Activated naive CD4-positive, alpha-beta T cell treated with anti-CD3 and anti-CD28 coated beads, Interleukin-2, amount 50 U/mL, for 72 hours (primary cell): ENCODE measurements around the gene WNT7A. TPM values are rescaled to one million over a fixed set of nuclear protein-coding genes. Genes with fewer than 3 reads are reported as not detected.
A peak's percentile ranks its signal among the peaks of the same experiment; 100 is the strongest.

Experiments
- ATAC-seq, 2 donors: fragments of 150-1000 bp; cut with Tn5 transposase; 2 replicates each; pipeline ENCODE4 v1.10.0; 2021; ENCODE audit warnings: mild to moderate bottlenecking in 2 of 2, moderate library complexity in 2 of 2
- DNase-seq, 2 donors: peaks; one replicate each; pipeline ENCODE4 v3.0.0; 2021 to 2022; ENCODE audit warnings: low spot score in 2 of 2
- H3K27ac Mint-ChIP-seq, 2 donors: one replicate each; pipeline ENCODE4 v1.8.0; 2022; ENCODE audit warnings: mild to moderate bottlenecking in 2 of 2, mixed read lengths in 2 of 2
- H3K36me3 Mint-ChIP-seq, 2 donors: one replicate each; pipeline ENCODE4 v1.8.0; 2022; ENCODE audit warnings: mixed read lengths in 2 of 2
- H3K9me3 Mint-ChIP-seq, 2 donors: one replicate each; pipeline ENCODE4 v1.8.0; 2022; ENCODE audit warnings: mixed read lengths in 2 of 2
- total RNA-seq, 2 donors: library from RNA; stranded (reverse); gene quantifications; one replicate each; pipeline ENCODE4 v1.2.3, GENCODE V29; 2022

Gene WNT7A
- total RNA-seq, 2 donors from 2014 or later: 0.06 to 0.14 TPM

DNA sequence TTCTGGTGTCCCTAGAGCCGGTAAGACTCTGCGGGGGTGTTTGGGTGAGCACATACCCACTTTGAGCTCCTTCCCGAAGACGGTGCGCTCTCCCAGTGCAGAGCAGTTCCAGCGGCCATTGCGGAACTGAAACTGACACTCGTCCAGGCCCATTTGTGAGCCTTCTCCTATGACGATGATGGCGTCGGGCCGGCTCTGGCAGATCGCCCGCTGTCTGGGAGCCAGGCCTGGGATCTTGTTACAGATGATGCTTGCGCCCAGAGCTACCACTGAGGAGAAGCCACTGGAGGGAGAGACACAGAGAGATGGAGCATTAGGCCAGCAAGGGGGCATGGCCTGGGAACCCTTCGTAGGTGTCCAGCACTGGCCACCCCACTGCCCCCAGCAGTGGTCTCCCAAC, 5.0 kb downstream of the WNT7A start:
- H3K27ac Mint-ChIP-seq: no peak overlapping the region
- DNase-seq (no peak), ATAC-seq (no peak)
- no peaks in the 10 kb centered on the region for H3K9me3 Mint-ChIP-seq
- H3K36me3 Mint-ChIP-seq: peaks cover 0 to 4% of the 10 kb centered on the region in 2 donors

DNA sequence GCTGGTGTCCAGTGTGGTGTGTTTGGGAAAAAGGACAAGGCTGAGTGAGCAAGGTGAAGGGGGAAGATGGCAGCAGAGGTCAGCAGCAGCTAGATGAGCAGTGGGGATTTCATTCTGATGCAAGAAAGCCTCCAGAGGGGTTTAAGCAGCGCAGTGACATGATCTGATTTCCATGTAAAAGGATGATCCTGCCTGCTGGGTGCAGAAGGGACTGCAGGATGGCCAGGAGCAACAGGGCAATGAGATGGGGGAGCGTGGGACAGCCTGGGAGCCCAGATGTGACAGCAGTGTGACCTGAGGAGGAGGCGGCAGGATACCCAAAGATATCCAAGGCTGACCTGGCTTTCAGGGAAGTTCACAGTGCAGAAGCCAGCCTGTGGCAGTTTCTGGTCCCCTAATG, 6.1 kb downstream of the WNT7A start:
- peak overlapping the region; percentile 8 to 92 for H3K27ac Mint-ChIP-seq
- DNase-seq (no peak), ATAC-seq (no peak)
- peaks cover 0 to 4% of the 10 kb centered on the region in 2 donors for H3K36me3 Mint-ChIP-seq
- H3K9me3 Mint-ChIP-seq: no peaks in the 10 kb centered on the region

DNA sequence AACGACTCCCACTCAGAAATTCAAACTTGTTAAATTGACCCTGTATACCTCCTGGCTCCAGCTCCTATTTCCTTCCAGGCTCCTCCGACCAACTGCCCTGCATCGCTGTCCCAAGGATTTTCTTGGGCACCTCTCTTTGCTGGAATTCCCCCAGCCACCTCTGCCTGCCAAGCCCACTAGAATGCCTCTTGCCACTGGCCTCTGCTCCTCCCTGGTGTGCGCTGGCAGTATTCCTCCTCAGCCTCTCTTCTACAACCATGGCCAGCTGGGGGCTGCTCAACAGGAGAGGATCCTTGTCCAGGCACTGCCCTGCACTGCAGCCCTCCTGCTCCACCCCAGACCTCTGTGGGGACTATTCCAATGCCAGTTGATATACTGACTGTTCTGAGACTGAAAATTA, 7.4 kb downstream of the WNT7A start:
- Mint-ChIP-seq H3K36me3 (peaks cover 0 to 4% of the 10 kb centered on the region in 2 donors), H3K27ac (peak overlapping the region in 1 of 2 donors; percentile 11), H3K9me3 (no peaks in the 10 kb centered on the region)
- no peak for ATAC-seq
- no peak for DNase-seq

DNA sequence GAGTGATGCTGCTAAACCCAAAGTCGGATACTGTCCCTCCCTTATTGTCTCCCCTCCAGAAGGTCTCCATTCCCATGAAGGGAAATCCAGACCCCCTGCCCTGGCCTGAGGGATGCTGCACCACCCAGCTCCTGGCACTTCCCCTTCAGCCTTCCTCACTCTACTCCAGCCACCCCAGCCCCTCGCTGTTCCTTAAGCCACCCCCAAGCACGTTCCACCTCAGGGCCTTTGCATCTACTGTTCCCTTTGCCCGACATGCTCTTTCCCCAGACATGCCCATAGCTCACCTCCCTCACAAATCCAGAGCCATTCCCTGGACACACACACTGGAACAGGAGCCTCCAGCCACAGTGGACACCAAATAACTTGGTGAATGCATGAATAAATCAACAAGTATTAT, 8.1 kb downstream of the WNT7A start:
- ATAC-seq (no peak), DNase-seq (no peak)
- Mint-ChIP-seq H3K9me3 (no peaks in the 10 kb centered on the region), H3K27ac (peak overlapping the region in 1 of 2 donors; percentile 39), H3K36me3 (peaks cover 0 to 4% of the 10 kb centered on the region in 2 donors)

DNA sequence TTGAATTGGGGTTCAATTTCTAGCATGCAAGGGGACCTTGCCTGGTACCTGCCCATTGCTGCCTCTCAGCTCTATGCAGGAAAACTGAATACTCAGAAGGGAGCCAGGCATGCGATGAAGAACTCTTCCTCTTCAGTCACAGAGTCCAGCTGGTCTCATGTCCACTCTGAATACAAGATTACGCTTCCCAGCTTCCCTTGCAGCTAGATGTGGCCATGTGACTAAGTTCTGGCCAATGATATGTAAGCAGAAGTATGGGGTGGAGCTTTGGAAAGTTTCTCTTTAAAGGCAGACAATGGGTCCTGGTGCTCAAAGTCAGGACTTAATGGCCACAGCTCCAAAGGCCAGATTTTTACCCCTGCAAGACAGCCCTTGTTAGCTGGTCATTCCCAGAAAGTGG, 9.0 kb downstream of the WNT7A start:
- Mint-ChIP-seq H3K9me3 (no peaks in the 10 kb centered on the region), H3K27ac (no peak overlapping the region), H3K36me3 (peaks cover 0 to 4% of the 10 kb centered on the region in 2 donors)
- ATAC-seq (no peak), DNase-seq (no peak)

DNA sequence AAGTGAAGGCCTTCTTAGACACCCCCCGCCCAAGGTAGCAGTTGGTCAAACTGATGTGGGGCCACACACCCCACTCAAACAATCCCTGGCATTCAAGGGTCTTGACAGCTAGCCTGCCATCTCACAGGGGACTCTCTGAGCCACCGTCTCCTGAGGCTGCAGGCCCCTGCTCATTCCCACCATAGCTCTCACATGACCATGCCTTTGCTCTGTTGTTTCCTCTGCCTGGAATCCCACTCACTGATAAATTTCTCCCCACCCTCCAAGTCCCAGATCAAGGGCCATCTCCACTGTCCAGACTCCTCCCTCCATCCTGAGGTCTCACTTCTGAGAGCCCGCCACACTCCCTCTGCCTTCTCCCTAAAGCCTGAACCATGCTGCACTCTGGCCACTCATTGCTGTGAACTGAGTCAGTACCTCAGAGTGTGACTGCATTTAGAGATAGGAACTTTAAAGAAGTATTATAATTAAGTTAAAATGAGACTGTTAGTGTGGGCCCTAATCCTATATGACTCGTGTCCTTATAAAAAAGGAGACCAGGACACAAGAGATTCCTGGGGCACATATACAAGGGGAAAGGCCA, 10.0 kb downstream of the WNT7A start:
- ATAC-seq: peak in 1 of 2 donors; percentile 9
- Mint-ChIP-seq H3K36me3 (peaks cover 0 to 4% of the 10 kb centered on the region in 2 donors), H3K9me3 (no peaks in the 10 kb centered on the region), H3K27ac (peak overlapping the region in 1 of 2 donors; percentile 59)
- no peak for DNase-seq

DNA sequence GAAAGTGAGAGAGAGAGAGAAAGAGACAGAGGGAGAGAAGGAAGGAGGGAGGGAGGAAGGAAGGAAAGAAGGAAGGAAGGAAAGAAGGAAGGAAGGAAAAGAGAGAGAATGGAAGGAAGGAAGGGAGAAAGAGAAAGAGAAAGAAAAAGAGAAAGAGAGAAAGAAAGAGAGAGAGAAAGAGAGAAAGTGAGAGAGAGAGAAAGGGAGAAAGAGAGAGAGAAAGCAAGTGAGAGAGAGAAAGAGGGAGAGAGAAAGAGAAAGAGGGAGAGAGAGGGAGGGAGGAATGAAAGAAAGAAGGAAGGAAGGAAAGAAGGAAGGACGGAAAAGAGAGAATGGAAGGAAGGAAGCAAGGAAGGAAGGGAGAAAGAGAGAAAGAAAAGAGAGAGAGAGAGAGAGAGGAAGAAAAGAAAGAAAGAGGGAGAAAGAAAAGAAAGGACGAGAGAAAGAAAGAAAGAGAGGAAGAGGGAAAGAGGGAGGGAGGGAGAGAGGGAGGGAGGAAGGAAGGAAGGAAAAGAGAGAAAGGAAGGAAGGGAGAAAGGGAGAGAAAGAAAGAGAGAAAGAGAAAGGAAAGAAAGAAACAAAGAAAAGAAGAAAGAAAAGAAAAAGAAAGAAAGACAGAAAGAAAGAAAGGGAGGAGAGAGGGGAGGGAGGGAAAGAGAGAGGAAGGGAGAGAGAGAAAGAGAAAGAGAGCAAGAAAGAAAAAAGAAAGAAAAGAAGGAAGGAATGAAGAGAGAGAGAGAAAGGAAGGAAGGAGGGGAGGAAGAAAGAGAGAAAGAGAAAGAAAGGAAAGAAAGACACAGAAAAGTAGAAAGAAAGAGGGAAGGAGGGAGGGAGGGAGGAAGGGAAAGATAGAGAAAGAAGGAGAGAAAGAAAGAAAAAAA, 10.8 kb downstream of the WNT7A start:
- DNase-seq: no peak
- Mint-ChIP-seq H3K36me3 (peaks cover 0 to 4% of the 10 kb centered on the region in 2 donors), H3K9me3 (no peaks in the 10 kb centered on the region), H3K27ac (peak overlapping the region; percentile 59 to 90)
- ATAC-seq: no peak

DNA sequence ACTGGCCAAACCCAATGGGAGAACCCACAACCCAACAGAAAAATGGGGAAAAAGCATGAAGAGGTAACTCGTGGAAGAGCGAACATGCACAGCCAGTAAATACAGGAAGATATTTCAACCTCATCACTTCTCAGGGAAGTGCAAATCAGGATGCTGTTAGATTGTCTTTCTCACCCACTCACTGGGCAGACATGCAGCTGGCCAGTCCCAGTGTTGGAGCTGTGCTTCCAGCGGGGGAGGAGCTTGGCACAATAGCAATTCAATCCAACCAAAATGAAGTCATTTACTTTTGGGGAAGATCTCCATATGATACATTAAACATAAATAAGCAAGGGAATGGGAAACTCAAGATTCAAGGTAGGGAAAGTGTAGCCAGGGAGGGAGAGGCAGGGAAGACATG, 12.1 kb downstream of the WNT7A start:
- ATAC-seq (no peak), DNase-seq (no peak)
- peak overlapping the region in 1 of 2 donors; percentile 59 for H3K27ac Mint-ChIP-seq
- no peaks in the 10 kb centered on the region for H3K9me3 Mint-ChIP-seq
- H3K36me3 Mint-ChIP-seq: peaks cover 0 to 4% of the 10 kb centered on the region in 2 donors

DNA sequence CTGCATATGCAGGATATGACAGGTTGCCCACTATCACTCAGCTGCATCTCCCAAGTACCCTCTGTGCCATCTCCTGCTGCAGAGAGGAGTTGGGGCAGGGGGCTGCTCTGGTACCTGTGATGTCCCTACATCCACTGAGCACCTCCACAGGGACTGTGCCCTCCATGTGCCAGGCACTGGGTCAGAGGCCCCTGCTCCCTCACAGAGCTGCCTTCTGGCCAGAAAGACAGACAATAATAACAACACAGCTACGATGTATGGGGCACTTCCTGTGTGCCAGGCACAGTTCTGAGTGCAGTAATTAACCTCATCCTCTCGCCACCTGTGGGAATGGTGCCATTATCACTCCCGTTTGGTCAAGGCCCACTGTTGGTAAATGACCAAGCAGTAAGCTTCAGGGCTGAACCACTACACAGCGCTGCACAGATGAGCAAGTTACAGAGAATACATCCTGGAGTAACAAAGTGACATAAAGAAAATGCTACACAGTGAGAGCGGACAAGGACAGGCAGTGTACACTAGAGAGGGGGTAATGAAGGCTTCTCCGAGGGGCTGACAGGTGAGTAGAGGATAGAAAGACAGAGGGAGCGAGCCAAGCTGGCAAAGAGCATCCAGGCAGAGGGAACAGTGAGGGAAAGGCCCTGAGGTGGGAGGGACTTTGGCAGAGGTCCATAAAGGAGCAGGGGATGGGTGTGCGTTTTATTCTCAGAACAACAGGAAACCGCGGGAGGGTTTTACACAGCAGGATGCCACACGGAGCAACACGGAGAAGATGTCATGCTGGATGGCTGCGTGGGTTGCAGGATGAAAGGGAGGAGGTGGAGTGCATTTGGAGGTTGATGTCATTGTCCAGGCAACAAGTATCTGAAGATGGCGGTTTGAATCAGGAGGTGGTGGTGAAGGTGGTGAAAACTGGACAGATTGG, 13.6 kb downstream of the WNT7A start:
- H3K36me3 Mint-ChIP-seq: no peaks in the 10 kb centered on the region
- DNase-seq (peak; percentile 64 to 65), ATAC-seq (peak; percentile 87 to 90)
- no peaks in the 10 kb centered on the region for H3K9me3 Mint-ChIP-seq
- H3K27ac Mint-ChIP-seq: peak overlapping the region; percentile 51 to 59

DNA sequence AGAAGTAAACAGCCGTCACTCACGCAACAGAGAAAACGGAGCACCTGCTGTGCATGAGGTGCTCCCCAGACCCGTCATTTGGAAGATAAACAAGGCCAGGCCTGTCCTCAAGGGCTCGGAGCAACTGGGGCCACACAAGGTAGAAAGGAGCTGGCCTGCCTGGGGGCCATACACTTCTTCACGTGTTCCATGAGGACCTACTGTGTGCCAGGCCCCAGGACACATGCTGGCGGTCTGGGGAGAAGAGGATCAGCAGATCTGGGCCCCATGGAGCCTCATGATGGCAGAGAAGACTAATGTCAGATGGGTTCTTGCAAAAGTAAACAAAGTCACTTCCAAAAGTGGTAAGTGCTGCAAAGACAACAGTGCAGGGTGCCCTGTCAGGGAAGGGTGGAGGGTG, 14.3 kb downstream of the WNT7A start:
- H3K9me3 Mint-ChIP-seq: no peaks in the 10 kb centered on the region
- ATAC-seq (no peak), DNase-seq (no peak)
- peak overlapping the region; percentile 56 to 59 for H3K27ac Mint-ChIP-seq
- no peaks in the 10 kb centered on the region for H3K36me3 Mint-ChIP-seq

DNA sequence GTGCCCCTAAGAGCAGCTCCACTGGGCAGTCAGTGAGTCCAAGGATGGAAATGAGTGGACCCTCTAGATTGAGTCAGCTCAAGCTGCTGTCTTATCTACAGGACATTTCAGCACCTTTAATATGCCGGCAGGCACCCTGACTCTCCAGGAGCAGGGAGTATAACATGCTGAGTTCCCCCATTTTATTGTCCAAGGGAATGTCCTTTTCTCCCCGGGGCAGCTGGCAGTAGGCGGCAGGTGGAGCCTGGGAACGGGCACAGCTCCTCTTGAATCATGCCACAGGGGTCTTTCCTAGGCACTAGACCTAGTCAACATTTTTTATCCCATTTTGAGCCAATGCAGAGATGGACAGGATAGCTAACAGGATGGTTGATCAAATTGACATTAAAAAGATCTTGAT, 14.8 kb downstream of the WNT7A start:
- ATAC-seq (no peak), DNase-seq (no peak)
- H3K36me3 Mint-ChIP-seq: no peaks in the 10 kb centered on the region
- no peaks in the 10 kb centered on the region for H3K9me3 Mint-ChIP-seq
- H3K27ac Mint-ChIP-seq: peak overlapping the region in 1 of 2 donors; percentile 59

DNA sequence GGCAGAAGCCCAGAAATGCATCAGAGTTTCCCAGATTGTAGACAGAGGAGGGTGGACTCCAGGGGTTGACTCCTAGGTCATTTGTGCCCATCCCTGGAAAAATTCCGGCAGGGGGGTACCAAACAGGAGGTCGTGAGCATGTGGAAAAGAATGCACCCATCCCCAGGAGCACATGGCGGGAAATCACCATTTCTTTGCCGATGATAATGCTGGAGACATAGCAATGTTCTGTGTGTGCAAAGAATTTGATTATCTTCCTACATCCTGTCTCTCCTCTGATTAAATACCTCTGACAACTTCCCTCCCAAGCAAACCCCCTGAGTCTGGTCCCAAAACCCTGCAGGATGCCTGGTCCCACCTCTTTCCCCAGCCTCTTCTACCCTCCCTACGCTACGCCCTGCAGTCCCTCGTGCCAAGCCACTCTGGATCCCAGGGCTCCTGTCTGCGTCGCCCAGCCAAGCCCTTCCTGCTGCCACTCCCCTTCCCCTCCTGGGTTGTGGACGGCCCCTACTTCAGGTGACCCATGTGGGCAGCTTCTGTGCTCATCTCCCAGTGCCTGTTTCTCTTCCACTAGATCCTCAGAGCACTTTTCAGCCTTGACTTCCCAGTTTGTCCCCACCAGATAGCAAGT, 15.8 kb downstream of the WNT7A start:
- DNase-seq (no peak), ATAC-seq (no peak)
- Mint-ChIP-seq H3K27ac (no peak overlapping the region), H3K36me3 (no peaks in the 10 kb centered on the region), H3K9me3 (no peaks in the 10 kb centered on the region)

DNA sequence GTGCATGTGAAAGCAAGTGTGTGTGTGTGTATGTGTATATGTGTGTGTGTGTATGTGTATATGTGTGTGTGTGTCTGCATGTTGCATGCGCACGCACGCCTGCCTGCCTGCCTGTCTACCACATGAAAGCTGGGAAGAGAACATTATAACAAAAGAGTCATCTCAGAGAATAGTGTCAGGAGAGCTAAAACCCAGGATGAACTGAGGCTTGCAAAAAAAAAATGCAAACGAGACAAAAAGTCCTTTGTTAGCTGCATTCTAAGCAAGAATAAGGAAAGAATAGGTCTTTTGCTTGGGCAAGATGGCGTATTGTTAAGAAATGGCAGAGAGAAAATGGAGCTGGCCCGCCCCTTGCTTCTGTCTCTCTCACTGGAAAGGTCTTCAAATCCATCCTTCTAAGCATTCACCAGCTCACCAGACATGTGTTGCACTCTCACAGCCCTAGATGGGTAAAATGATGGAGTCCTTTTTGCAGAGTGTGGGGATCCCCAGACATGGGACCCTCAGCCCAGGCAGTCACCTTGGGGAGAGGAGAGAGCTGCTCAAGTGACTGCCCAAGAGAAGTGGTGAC, 16.4 kb downstream of the WNT7A start:
- no peak overlapping the region for H3K27ac Mint-ChIP-seq

DNA sequence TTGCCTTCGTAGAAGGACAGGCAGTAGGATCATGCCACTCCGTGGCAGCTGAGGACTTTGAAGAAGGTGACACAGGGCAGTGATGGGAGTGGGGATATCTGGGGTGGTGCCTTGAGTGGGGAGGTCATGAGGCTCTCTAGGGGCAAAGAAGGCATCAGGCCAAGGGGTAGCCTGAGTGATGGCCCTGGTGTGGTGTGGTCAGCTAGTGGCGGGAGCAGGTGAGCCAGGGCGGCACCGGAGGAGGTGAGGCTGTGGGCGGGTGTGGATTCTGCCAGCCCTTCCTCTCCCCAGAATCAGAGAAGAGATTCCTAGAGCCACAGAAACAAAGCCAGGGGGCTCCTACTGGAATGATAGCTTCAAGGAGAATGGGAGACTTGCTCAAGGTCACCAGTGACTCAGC, 18.4 kb downstream of the WNT7A start:
- no peaks in the 10 kb centered on the region for H3K36me3 Mint-ChIP-seq
- H3K9me3 Mint-ChIP-seq: no peaks in the 10 kb centered on the region
- no peak for DNase-seq
- H3K27ac Mint-ChIP-seq: peak overlapping the region in 1 of 2 donors; percentile 10
- ATAC-seq: no peak

More for the DNA sequence above, 16.4 kb downstream of the WNT7A start:
- Mint-ChIP-seq H3K36me3 (no peaks in the 10 kb centered on the region), H3K9me3 (no peaks in the 10 kb centered on the region)
- ATAC-seq (no peak), DNase-seq (no peak)

DNA sequence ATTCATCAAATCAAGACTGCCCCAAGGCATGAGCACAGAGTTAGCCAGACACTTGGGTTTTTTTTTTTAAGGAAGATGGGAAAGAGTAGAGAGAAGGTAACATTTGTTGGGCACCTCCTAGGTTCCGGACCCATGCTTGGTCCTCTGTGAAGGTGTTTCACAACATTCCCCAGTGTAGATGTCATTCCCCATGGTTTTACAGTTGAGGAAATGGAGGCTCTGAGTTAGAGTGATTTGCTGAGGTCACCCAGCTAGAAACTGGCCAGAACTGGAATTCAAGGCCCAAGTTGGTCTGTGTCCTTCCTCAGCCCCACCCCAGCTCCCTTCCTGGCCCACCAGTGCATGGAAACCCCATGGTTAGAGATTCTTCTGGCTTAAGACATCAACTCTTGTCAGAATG, 19.9 kb downstream of the WNT7A start:
- H3K27ac Mint-ChIP-seq: no peak overlapping the region
- H3K36me3 Mint-ChIP-seq: no peaks in the 10 kb centered on the region
- ATAC-seq (no peak), DNase-seq (no peak)
- H3K9me3 Mint-ChIP-seq: no peaks in the 10 kb centered on the region
